CD4-positive, alpha-beta T cell treated with Interleukin-6 at 100 ng/mL for 8 hours (primary cell): ENCODE results near the gene ADCY3.

Source experiments
- DNase-seq: peaks from one replicate; pipeline ENCODE4 v3.0.0-alpha.2; 2020; ENCODE audit warnings: mixed read lengths, low spot score

The ADCY3 gene

DNA sequence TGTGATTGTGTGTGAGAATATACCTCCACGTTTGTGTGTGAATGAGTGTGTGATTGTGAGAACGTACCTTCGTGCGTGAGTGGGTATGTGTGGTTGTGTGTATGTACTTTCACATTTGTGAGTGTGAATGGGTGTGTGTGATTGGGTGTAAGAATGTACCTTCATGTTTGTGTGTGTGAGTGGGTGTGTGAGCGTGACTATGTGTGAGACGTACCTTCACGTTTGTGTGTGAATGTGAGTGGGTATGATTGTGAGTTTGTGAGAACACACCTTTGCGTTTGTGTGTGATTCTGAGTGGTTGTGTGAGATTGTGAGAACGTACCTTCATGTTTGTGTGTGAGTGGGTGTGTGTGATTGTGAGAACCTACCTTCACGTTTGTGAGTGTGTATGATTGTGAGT, 5.8 kb upstream of the ADCY3 start:
- no peak for DNase-seq

- DNase-seq = no peak
Measured at GRCh38 chr2:24924732-24925131, 4.7 kb upstream of the ADCY3 start.

GRCh38 chr2:24924266-24924665, 4.2 kb upstream of the ADCY3 start:
- no peak for DNase-seq

- no peak for DNase-seq
Measured at GRCh38 chr2:24923106-24923505, 3.1 kb upstream of the ADCY3 start.

DNA sequence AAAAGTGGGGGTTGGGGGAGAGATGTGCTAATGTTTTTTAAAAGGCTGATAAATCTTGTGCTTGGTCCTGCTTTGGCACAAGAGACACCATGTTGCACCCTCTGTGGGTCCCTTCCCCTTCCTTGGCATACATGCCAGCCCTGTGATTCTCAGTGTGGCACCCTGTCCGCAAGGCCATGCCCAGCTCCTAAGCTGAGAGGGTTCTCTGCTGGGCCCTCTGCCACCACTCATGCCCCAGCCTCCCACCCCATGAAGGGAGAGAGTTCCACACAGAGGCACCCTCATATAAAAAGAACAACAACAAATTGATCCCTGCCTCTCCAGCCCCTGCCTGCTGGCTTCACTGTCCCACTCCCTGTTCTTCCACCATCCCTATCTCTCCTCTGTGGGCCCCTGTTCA, 2.5 kb upstream of the ADCY3 start:
- no peak for DNase-seq

GRCh38 chr2:24920809-24921441, 888 bp upstream of the ADCY3 start:
- DNase-seq = no peak

DNA sequence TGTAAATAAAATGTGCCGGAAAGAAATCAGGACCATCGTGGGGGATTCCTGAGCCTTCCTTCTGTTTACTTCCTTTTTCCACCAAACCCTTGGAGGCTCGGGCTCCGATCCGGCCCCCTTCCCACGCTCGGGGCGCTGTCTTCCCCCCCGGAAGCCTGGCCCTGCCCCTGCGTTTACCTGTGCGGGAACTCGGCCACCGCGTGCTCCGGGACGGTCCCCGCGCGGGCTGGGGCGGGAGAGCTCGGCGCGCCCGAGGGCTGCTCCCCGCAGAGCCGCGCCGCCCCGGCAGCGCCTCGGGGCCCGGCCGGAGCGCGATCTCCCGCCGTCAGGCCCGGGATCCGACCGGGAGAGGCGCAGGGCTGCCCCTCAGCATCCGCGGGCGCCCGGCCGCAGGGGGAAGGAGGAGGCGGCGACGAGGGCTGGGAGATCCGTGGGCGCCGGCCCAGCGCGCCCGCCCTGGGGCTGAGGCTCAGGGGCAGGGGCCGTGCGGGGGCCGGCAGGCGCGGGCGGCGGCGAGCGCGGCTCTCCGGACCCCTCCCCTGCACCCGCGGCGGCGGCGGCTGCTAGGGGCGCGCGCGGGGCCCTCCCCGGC, 435 bp downstream of the ADCY3 start:
- no peak for DNase-seq

GRCh38 chr2:24919037-24919505, 966 bp downstream of the ADCY3 start:
- DNase-seq = peak; percentile 65

GRCh38 chr2:24918326-24919036, 1.6 kb downstream of the ADCY3 start:
- no peak for DNase-seq

GRCh38 chr2:24917731-24918325, 2.2 kb downstream of the ADCY3 start:
- DNase-seq = no peak

GRCh38 chr2:24917086-24917485, 3.0 kb downstream of the ADCY3 start:
- DNase-seq = no peak

DNA sequence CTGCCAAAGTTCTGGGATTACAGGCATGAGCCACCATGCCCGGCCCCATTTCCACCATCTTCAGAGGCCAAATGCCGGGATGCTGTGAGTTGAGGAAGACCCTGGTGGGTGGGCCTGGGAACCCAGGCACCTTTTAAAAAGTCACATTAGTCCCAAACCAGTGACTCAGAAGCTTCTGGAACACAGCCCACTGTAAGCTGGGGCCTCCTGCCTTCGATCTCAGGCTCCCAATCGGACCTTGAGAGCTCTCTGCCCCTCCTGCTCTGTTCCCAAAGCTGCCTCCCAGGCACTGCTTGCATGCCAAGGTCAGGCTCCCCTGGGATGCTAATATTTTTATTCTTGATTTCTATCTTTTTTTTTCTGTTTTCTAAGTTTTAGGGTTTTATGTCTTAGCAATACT, 4.2 kb downstream of the ADCY3 start:
- no peak for DNase-seq

DNA sequence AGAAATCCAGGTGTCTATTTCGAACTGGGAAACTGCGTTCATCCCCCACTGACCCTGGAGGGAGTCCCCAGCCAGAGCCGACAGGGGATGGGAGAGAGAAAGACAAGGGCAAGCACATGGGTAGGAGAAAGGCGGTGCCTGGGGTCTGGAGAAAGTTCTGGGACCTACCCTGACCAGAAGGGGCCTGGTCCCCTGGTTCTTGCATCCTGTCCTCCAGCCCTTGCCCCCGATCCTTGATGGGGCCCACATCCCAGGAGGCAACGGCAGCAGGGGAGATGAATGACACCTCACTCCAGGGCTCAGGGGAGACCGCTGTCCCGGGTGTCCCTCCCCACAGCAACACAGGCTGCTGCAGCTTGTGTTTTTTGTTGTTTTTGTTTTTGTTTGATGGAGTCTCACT, 4.9 kb downstream of the ADCY3 start:
- DNase-seq = no peak

- no peak for DNase-seq
Measured at GRCh38 chr2:24914713-24915112, 5.3 kb downstream of the ADCY3 start.

DNA sequence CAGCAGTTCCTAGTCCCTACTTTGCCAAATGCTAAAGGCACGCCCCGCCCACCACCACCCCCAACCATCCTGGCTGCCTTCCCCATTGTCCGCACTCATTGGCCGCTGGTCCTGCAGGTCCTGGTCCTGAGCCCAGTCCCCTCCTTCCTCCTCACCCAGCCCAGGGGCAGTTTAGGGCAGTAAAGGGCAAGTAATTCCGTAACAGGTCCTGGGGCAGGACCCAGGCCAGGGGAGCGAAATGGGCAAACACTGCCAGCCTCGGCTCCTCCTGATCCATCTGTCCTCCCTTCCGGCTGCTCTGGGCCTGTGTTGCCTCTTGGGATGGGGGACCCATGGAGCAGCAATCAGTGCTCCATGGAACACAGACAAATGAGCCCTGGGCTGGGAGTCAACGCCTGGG, 6.1 kb downstream of the ADCY3 start:
- DNase-seq = no peak

- DNase-seq = no peak
Measured at GRCh38 chr2:24912986-24913385, 7.1 kb downstream of the ADCY3 start.

- no peak for DNase-seq
Measured at GRCh38 chr2:24912523-24912922, 7.5 kb downstream of the ADCY3 start.

DNA sequence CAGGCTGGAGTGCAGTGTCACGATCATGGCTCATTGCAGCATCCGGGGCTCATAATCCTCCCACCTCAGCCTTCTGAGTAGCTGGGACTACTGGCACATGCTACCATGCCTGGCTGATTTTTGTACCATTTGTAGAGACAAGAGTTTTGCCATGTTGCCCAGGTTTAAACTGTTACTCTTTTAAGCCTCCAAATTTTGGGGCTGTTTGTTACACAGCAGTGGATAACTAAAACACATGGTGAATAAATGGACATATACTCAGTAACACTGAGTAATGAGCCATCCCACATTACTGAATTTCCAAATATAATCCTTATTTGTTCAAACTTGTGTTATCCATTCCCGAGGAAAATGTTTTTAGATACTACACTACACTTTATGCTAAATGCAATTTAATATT, 9.8 kb downstream of the ADCY3 start:
- no peak for DNase-seq

DNA sequence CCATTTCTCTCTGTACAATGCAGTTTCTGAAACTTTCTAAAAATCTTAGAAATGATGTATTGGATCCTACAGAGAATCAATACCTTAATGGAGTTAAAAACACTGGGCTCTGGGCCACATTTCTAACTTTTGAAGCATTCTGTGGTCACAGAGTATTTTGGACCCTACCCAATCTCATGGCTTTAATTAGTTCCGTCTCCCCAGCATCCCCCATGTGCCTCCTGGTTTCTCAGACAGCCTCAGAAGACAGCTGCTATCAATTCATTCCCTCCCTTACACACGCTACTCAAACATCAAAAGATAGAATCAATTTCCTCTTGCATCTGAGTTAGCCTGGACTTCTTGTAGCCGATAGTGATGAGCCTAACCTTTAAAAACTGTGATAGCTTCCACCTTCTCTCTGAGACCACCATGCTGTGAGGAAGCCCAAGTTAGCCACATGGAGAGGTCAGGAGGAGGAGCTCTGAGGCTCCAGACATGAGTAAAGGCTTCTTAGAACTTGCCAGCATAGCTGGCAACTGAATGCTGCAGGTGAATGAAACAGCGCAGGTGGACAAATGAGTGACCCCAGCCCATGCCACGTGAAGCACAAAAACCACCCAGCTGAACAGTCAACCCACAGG, 10.4 kb downstream of the ADCY3 start:
- no peak for DNase-seq

GRCh38 chr2:24908461-24908901, 11.6 kb downstream of the ADCY3 start:
- DNase-seq = no peak

GRCh38 chr2:24907116-24907515, 12.9 kb downstream of the ADCY3 start:
- no peak for DNase-seq

GRCh38 chr2:24906466-24906865, 13.6 kb downstream of the ADCY3 start:
- no peak for DNase-seq
